ENCODE measurements around the gene FAM153A. TPM values are rescaled to one million over a fixed set of nuclear protein-coding genes. Genes with fewer than 3 reads are reported as not detected.
"Not testable (repeated sequence)": the region's sequence is repeated elsewhere in the genome, so short reads cannot be mapped to it uniquely, and the experiment has no call there.

Gene FAM153A
- total and polyA plus RNA-seq, 2 of the 4 experiments (the other 2 are of a cell fraction): not detected

- H4K20me1 ChIP-seq (ENCODE audit: insufficient read depth, low read length); H3K36me3 ChIP-seq (ENCODE audit: control insufficient read depth, insufficient read depth, low read length); H3K56ac ChIP-seq (ENCODE audit: extremely low read depth, insufficient read depth, low read length); in situ Hi-C loops (cut with MboI; ENCODE audit: low sequenced_read_pairs); H3K79me1 ChIP-seq (ENCODE audit: low read depth in 1 of 2, low read length in 2 of 2); H3K9me3 ChIP-seq (ENCODE audit: control insufficient read depth, insufficient read depth, low read length); DNase-seq; H3K14ac ChIP-seq (replicated peaks; ENCODE audit: low read depth, low read length); H3K18ac ChIP-seq (ENCODE audit: low read depth, low read length); H3K9ac ChIP-seq (ENCODE audit: low read depth, low read length); H3K27me3 ChIP-seq (ENCODE audit: control insufficient read depth, insufficient read depth, low read length); H4K91ac ChIP-seq (ENCODE audit: insufficient read depth, low read depth, low read length); H3K9me1 ChIP-seq (ENCODE audit: insufficient read depth, low read length); H3K4me1 ChIP-seq (ENCODE audit: control insufficient read depth, insufficient read depth, low read length); H2AK9ac ChIP-seq (replicated peaks; ENCODE audit: low read depth, low read length, poor library complexity); ATAC-seq (ENCODE audit: low read depth); H3K27ac ChIP-seq (ENCODE audit: insufficient read depth, low read length); intact Hi-C loops (cut with micrococcal nuclease); POLR2A ChIA-PET (ENCODE audit: unreplicated experiment); H3K4ac ChIP-seq (ENCODE audit: low read depth, low read length); H2BK5ac ChIP-seq (ENCODE audit: low read depth, low read length, poor library complexity, severe bottlenecking); H2AFZ ChIP-seq (replicated peaks; ENCODE audit: low read length, poor library complexity); CTCF ChIA-PET; H2AK5ac ChIP-seq (ENCODE audit: low read depth, low read length); BruUV-seq (replicated peaks); dilution Hi-C loops (cut with HindIII; ENCODE audit: low sequenced_read_pairs, unreplicated experiment); H4K8ac ChIP-seq (ENCODE audit: low read depth in 2 of 2, low read length in 2 of 2); H2BK120ac ChIP-seq (ENCODE audit: low read depth, low read length); H2BK15ac ChIP-seq (ENCODE audit: low read depth, low read length); H3K4me3 ChIP-seq (ENCODE audit: insufficient read depth, low read depth, low read length); H2BK20ac ChIP-seq (ENCODE audit: low read depth, low read length); H3K23ac ChIP-seq (ENCODE audit: low read depth, low read length); H3K4me2 ChIP-seq (ENCODE audit: low read depth, low read length); H4K5ac ChIP-seq (ENCODE audit: low read depth, low read length): not testable (repeated sequence)
- WGBS, 2 experiments (ENCODE audit: extremely low coverage in 2 of 2, insufficient read length in 1 of 2): no CpG with 5 or more reads among the region's 15 CpGs
Measured at GRCh38 chr5:177763737-177764508, 18.8 kb downstream of the FAM153A start.

- H4K91ac ChIP-seq (ENCODE audit: insufficient read depth, low read depth, low read length); H3K9me1 ChIP-seq (ENCODE audit: insufficient read depth, low read length); H3K27ac ChIP-seq (ENCODE audit: insufficient read depth, low read length); H3K79me1 ChIP-seq (ENCODE audit: low read depth in 1 of 2, low read length in 2 of 2); H3K36me3 ChIP-seq (ENCODE audit: control insufficient read depth, insufficient read depth, low read length); ATAC-seq (ENCODE audit: low read depth); H2BK20ac ChIP-seq (ENCODE audit: low read depth, low read length); H3K4ac ChIP-seq (ENCODE audit: low read depth, low read length); H3K4me1 ChIP-seq (ENCODE audit: control insufficient read depth, insufficient read depth, low read length); H3K27me3 ChIP-seq (ENCODE audit: control insufficient read depth, insufficient read depth, low read length); BruUV-seq (replicated peaks); H2BK120ac ChIP-seq (ENCODE audit: low read depth, low read length); H3K56ac ChIP-seq (ENCODE audit: extremely low read depth, insufficient read depth, low read length); H2AFZ ChIP-seq (replicated peaks; ENCODE audit: low read length, poor library complexity); H4K20me1 ChIP-seq (ENCODE audit: insufficient read depth, low read length); H3K4me3 ChIP-seq (ENCODE audit: insufficient read depth, low read depth, low read length); H2AK5ac ChIP-seq (ENCODE audit: low read depth, low read length); H3K4me2 ChIP-seq (ENCODE audit: low read depth, low read length); H3K14ac ChIP-seq (replicated peaks; ENCODE audit: low read depth, low read length); CTCF ChIA-PET; DNase-seq; H3K23ac ChIP-seq (ENCODE audit: low read depth, low read length); intact Hi-C loops (cut with micrococcal nuclease); H2BK5ac ChIP-seq (ENCODE audit: low read depth, low read length, poor library complexity, severe bottlenecking); H3K9me3 ChIP-seq (ENCODE audit: control insufficient read depth, insufficient read depth, low read length); H3K9ac ChIP-seq (ENCODE audit: low read depth, low read length); H4K8ac ChIP-seq (ENCODE audit: low read depth in 2 of 2, low read length in 2 of 2); H4K5ac ChIP-seq (ENCODE audit: low read depth, low read length); H3K18ac ChIP-seq (ENCODE audit: low read depth, low read length); dilution Hi-C loops (cut with HindIII; ENCODE audit: low sequenced_read_pairs, unreplicated experiment); H2BK15ac ChIP-seq (ENCODE audit: low read depth, low read length); H2AK9ac ChIP-seq (replicated peaks; ENCODE audit: low read depth, low read length, poor library complexity); POLR2A ChIA-PET (ENCODE audit: unreplicated experiment); in situ Hi-C loops (cut with MboI; ENCODE audit: low sequenced_read_pairs): not testable (repeated sequence)
- no CpG with 5 or more reads among the region's 8 CpGs for WGBS, 2 experiments (ENCODE audit: extremely low coverage in 2 of 2, insufficient read length in 1 of 2)
Measured at GRCh38 chr5:177760954-177761353, 21.7 kb downstream of the FAM153A start.

All from IMR-90 (cell line).